Neural cell (in vitro differentiated cells): Measurements from ENCODE around the gene CAPN15. TPM values are rescaled to one million over a fixed set of nuclear protein-coding genes. Genes with fewer than 3 reads are reported as not detected.

Experiments
- H2AFZ ChIP-seq: fragments of 200-600, 300-800 bp; sonication (generic), shearing (Covaris generic); 2 replicates; pipeline ENCODE4 v1.6.0; 2014; ENCODE audit warnings: low read depth, mild to moderate bottlenecking, antibody characterized with exemption, low read length, moderate library complexity
- H3F3A ChIP-seq: fragments of 200-600 bp; shearing (Covaris generic); 2 replicates; pipeline ENCODE4 v1.6.1; 2016; ENCODE audit warnings: mild to moderate bottlenecking, moderate library complexity, mixed read lengths, antibody characterized with exemption, low read length; ENCODE audit not compliant: insufficient read depth, poor library complexity, severe bottlenecking
- H3K27ac ChIP-seq: fragments of 200-600, 300-800 bp; sonication (generic), shearing (Covaris generic); 2 replicates; pipeline ENCODE4 v1.5.1; 2014; ENCODE audit warnings: mild to moderate bottlenecking, low read length, moderate library complexity
- H3K27me3 ChIP-seq: fragments of 300-800, 200-600 bp; sonication (generic), shearing (Covaris generic); 2 replicates; pipeline ENCODE4 v1.6.0; 2014; ENCODE audit warnings: mild to moderate bottlenecking, low read depth, low read length, moderate library complexity; ENCODE audit not compliant: insufficient read depth
- H3K36me3 ChIP-seq: fragments of 300-800, 200-600 bp; sonication (generic), shearing (Covaris generic); 2 replicates; pipeline ENCODE4 v1.5.1; 2014; ENCODE audit warnings: mild to moderate bottlenecking, antibody characterized with exemption, low read length, moderate library complexity; ENCODE audit not compliant: insufficient read depth
- H3K4me2 ChIP-seq: fragments of 300-800, 200-600 bp; sonication (generic), shearing (Covaris generic); 2 replicates; pipeline ENCODE4 v1.6.0; 2014; ENCODE audit warnings: mild to moderate bottlenecking, low read length
- H3K4me3 ChIP-seq: fragments of 300-800, 200-600 bp; sonication (generic), shearing (Covaris generic); 2 replicates; pipeline ENCODE4 v1.5.1; 2014; ENCODE audit warnings: mild to moderate bottlenecking, low read length, moderate library complexity
- H3K79me2 ChIP-seq: fragments of 200-600 bp; shearing (Covaris generic); replicated peaks from 2 replicates; pipeline ENCODE4 v1.6.0; 2014; ENCODE audit warnings: mild to moderate bottlenecking, low read length, moderate library complexity; ENCODE audit not compliant: insufficient read depth
- H3K9ac ChIP-seq: fragments of 300-800, 200-600 bp; sonication (generic), shearing (Covaris generic); 2 replicates; pipeline ENCODE4 v1.6.1; 2016; ENCODE audit warnings: mild to moderate bottlenecking, low read length, mixed read lengths
- H3K9me2 ChIP-seq: fragments of 200-600 bp; shearing (Covaris generic); 2 replicates; pipeline ENCODE4 v1.6.1; 2016; ENCODE audit warnings: mild to moderate bottlenecking, low read length, mixed read lengths; ENCODE audit not compliant: insufficient read depth
- H3K9me3 ChIP-seq: fragments of 200-600, 300-800 bp; sonication (generic), shearing (Covaris generic); 2 replicates; pipeline ENCODE4 v1.6.1; 2016; ENCODE audit warnings: mild to moderate bottlenecking, mixed run types, low read length, moderate library complexity, mixed read lengths
- H4K20me1 ChIP-seq: fragments of 200-600 bp; shearing (Covaris generic); 2 replicates; pipeline ENCODE4 v1.6.1; 2016; ENCODE audit warnings: mild to moderate bottlenecking, mixed run types; ENCODE audit not compliant: insufficient read depth
- CTCF ChIP-seq: fragments of 450-650 bp; IDR thresholded peaks from 2 replicates; pipeline ENCODE4 v1.5.1; 2014; ENCODE audit warnings: antibody characterized with exemption, mild to moderate bottlenecking, moderate library complexity; ENCODE audit not compliant: poor library complexity, severe bottlenecking
- EP300 ChIP-seq: fragments of 450-650 bp; conservative IDR thresholded peaks from 2 replicates; pipeline ENCODE4 v1.6.1; 2014; ENCODE audit warnings: antibody characterized with exemption, mild to moderate bottlenecking, moderate library complexity; ENCODE audit not compliant: poor library complexity, severe bottlenecking
- EZH2 ChIP-seq: fragments of 200-600, 300-800 bp; shearing (Covaris generic), sonication (generic); IDR thresholded peaks from 2 replicates; pipeline ENCODE4 v1.6.1; 2014; ENCODE audit warnings: antibody characterized with exemption, low read length, borderline replicate concordance, mild to moderate bottlenecking; ENCODE audit not compliant: insufficient read depth, poor library complexity, severe bottlenecking
- MXI1 ChIP-seq: fragments of 450-650 bp; conservative IDR thresholded peaks from 2 replicates; pipeline ENCODE4 v1.6.1; 2014; ENCODE audit warnings: antibody characterized with exemption, mild to moderate bottlenecking; ENCODE audit not compliant: poor library complexity, severe bottlenecking
- POLR2AphosphoS5 ChIP-seq: IDR thresholded peaks from 2 replicates; pipeline ENCODE4 v1.6.1; 2012
- RAD21 ChIP-seq: fragments of 450-650 bp; conservative IDR thresholded peaks from 2 replicates; pipeline ENCODE4 v1.6.1; 2014; ENCODE audit warnings: antibody characterized with exemption, mild to moderate bottlenecking, moderate library complexity
- REST ChIP-seq: IDR thresholded peaks from 2 replicates; pipeline ENCODE4 v1.6.1; 2012; ENCODE audit warnings: borderline replicate concordance
- SMC3 ChIP-seq: fragments of 450-650 bp; conservative IDR thresholded peaks from 2 replicates; pipeline ENCODE4 v1.6.1; 2014; ENCODE audit warnings: antibody characterized with exemption, mild to moderate bottlenecking, moderate library complexity; ENCODE audit not compliant: poor library complexity
- TAF1 ChIP-seq: IDR thresholded peaks from 2 replicates; pipeline ENCODE4 v1.6.1; 2012; ENCODE audit warnings: low read depth
- polyA plus RNA-seq: library from polyadenylated mRNA; depleted of rRNA; stranded (reverse); fragments of >200 nt; gene quantifications from 2 replicates; pipeline ENCODE4 v1.2.3, GENCODE V29; 2014

Gene CAPN15
- polyA plus RNA-seq, 1 donor from 2014 or later: 11.5 TPM

- H3K27ac ChIP-seq: no peak overlapping the region
- no peaks in the 10 kb centered on the region for H3K79me2 ChIP-seq
- H3K9me3 ChIP-seq: no peaks in the 10 kb centered on the region
- TF ChIP-seq EP300 (no peak), MXI1 (no peak), POLR2AphosphoS5 (no peak), TAF1 (no peak), RAD21 (no peak), REST (no peak), CTCF (no peak), SMC3 (no peak), EZH2 (no peak)
- no peak overlapping the region for H3K9ac ChIP-seq
- no peaks in the 10 kb centered on the region for H3K9me2 ChIP-seq
- no peak overlapping the region for H3K4me2 ChIP-seq
- no peaks in the 10 kb centered on the region for H3F3A ChIP-seq
- H2AFZ ChIP-seq: no peak overlapping the region
- no peak overlapping the region for H3K4me3 ChIP-seq
- H3K36me3 ChIP-seq: peaks cover 4% of the 10 kb centered on the region
- H4K20me1 ChIP-seq: no peaks in the 10 kb centered on the region
- H3K27me3 ChIP-seq: no peaks in the 10 kb centered on the region
Observed at GRCh38 chr16:520847-521246, 6.7 kb upstream of the CAPN15 start.

- Histone ChIP-seq H3K4me3 (no peak overlapping the region), H3K4me2 (no peak overlapping the region), H4K20me1 (no peaks in the 10 kb centered on the region), H3K36me3 (peaks cover 4% of the 10 kb centered on the region), H3F3A (no peaks in the 10 kb centered on the region), H3K9me2 (no peaks in the 10 kb centered on the region), H3K27me3 (no peaks in the 10 kb centered on the region), H3K9me3 (no peaks in the 10 kb centered on the region), H3K79me2 (no peaks in the 10 kb centered on the region), H3K27ac (no peak overlapping the region), H3K9ac (no peak overlapping the region), H2AFZ (no peak overlapping the region)
- TF ChIP-seq POLR2AphosphoS5 (no peak), REST (no peak), CTCF (no peak)
Observed at GRCh38 chr16:521381-522210, 5.9 kb upstream of the CAPN15 start.
